Muscle layer of colon (tissue), 2 donors: Measurements from ENCODE around the gene FBLN2.
"Not testable (repeated sequence)": the region's sequence is repeated elsewhere in the genome, so short reads cannot be mapped to it uniquely, and the experiment has no call there.

Experiments
- H3K27ac ChIP-seq: one replicate; pipeline ENCODE4 v1.7.0; 2013; ENCODE audit warnings: low read depth, mild to moderate bottlenecking, low read length, moderate library complexity
- H3K27me3 ChIP-seq, 2 donors: one replicate each; pipeline ENCODE4 v1.7.0; 2013; ENCODE audit warnings: low read length in 2 of 2, mild to moderate bottlenecking in 2 of 2; ENCODE audit not compliant: insufficient read depth in 2 of 2, control insufficient read depth in 1 of 2
- H3K36me3 ChIP-seq: one replicate; pipeline ENCODE4 v1.7.0; 2013; ENCODE audit warnings: mild to moderate bottlenecking, low read length; ENCODE audit not compliant: insufficient read depth
- H3K4me1 ChIP-seq: one replicate; pipeline ENCODE4 v1.7.0; 2013; ENCODE audit warnings: mild to moderate bottlenecking, low read length; ENCODE audit not compliant: insufficient read depth
- H3K4me3 ChIP-seq, 2 donors: one replicate each; pipeline ENCODE4 v1.7.0; 2013; ENCODE audit warnings: low read length in 2 of 2, low read depth in 1 of 2, mild to moderate bottlenecking in 1 of 2, moderate library complexity in 1 of 2
- H3K9ac ChIP-seq: one replicate; pipeline ENCODE4 v1.7.0; 2013; ENCODE audit warnings: low read length
- H3K9me3 ChIP-seq: one replicate; pipeline ENCODE4 v1.7.0; 2013; ENCODE audit warnings: mild to moderate bottlenecking, low read length
- donor health status: abdominal sarcoma.
- donor health status: Adenocarcinoma of cecum.

The FBLN2 gene

GRCh38 chr3:13515786-13516759 is 32.9 kb upstream of the FBLN2 start:
- Histone ChIP-seq H3K9me3 (no peaks in the 10 kb centered on the region), H3K9ac (no peak overlapping the region), H3K27ac (no peak overlapping the region), H3K36me3 (no peaks in the 10 kb centered on the region), H3K4me1 (peaks cover 8% of the 10 kb centered on the region), H3K4me3 (no peak overlapping the region), H3K27me3 (no peaks in the 10 kb centered on the region)

GRCh38 chr3:13516760-13517135 is 32.2 kb upstream of the FBLN2 start:
- peaks cover 8% of the 10 kb centered on the region for H3K4me1 ChIP-seq
- H3K36me3 ChIP-seq: no peaks in the 10 kb centered on the region
- no peaks in the 10 kb centered on the region for H3K9me3 ChIP-seq
- no peak overlapping the region for H3K4me3 ChIP-seq
- H3K27me3 ChIP-seq: no peaks in the 10 kb centered on the region
- no peak overlapping the region for H3K27ac ChIP-seq
- H3K9ac ChIP-seq: no peak overlapping the region

GRCh38 chr3:13517253-13517977 is 31.5 kb upstream of the FBLN2 start:
- Histone ChIP-seq H3K36me3 (no peaks in the 10 kb centered on the region), H3K4me3 (no peak overlapping the region), H3K27me3 (no peaks in the 10 kb centered on the region), H3K9me3 (no peaks in the 10 kb centered on the region), H3K27ac (no peak overlapping the region), H3K9ac (no peak overlapping the region), H3K4me1 (peaks cover 8% of the 10 kb centered on the region)

- Histone ChIP-seq H3K27ac (no peak overlapping the region), H3K9ac (no peak overlapping the region)
These were observed 30.4 kb upstream of the FBLN2 start for GRCh38 chr3:13518516-13518953.

GRCh38 chr3:13519006-13519791 is 29.7 kb upstream of the FBLN2 start:
- no peak overlapping the region for H3K27ac ChIP-seq
- no peaks in the 10 kb centered on the region for H3K36me3 ChIP-seq
- no peaks in the 10 kb centered on the region for H3K27me3 ChIP-seq
- H3K4me3 ChIP-seq: no peak overlapping the region
- H3K4me1 ChIP-seq: peaks cover 8% of the 10 kb centered on the region
- no peaks in the 10 kb centered on the region for H3K9me3 ChIP-seq
- no peak overlapping the region for H3K9ac ChIP-seq

More at GRCh38 chr3:13518516-13518953, 30.4 kb upstream of the FBLN2 start:
- Histone ChIP-seq H3K4me3 (no peak overlapping the region), H3K36me3 (no peaks in the 10 kb centered on the region), H3K4me1 (peaks cover 8% of the 10 kb centered on the region), H3K9me3 (no peaks in the 10 kb centered on the region), H3K27me3 (no peaks in the 10 kb centered on the region)

GRCh38 chr3:13520326-13520880 is 28.5 kb upstream of the FBLN2 start:
- Histone ChIP-seq H3K27ac (no peak overlapping the region), H3K4me3 (no peak overlapping the region), H3K4me1 (peaks cover 8% of the 10 kb centered on the region), H3K36me3 (no peaks in the 10 kb centered on the region), H3K27me3 (no peaks in the 10 kb centered on the region), H3K9ac (no peak overlapping the region), H3K9me3 (no peaks in the 10 kb centered on the region)

GRCh38 chr3:13521309-13521708 is 27.6 kb upstream of the FBLN2 start:
- H3K27me3 ChIP-seq: no peaks in the 10 kb centered on the region
- no peaks in the 10 kb centered on the region for H3K9me3 ChIP-seq
- peaks cover 8% of the 10 kb centered on the region for H3K4me1 ChIP-seq
- no peak overlapping the region for H3K27ac ChIP-seq
- H3K9ac ChIP-seq: no peak overlapping the region
- no peaks in the 10 kb centered on the region for H3K36me3 ChIP-seq
- no peak overlapping the region for H3K4me3 ChIP-seq

- H3K36me3 ChIP-seq, H3K9ac ChIP-seq, H3K9me3 ChIP-seq, H3K4me1 ChIP-seq, H3K27me3 ChIP-seq, H3K27ac ChIP-seq, H3K4me3 ChIP-seq: not testable (repeated sequence)
These were observed 27.2 kb upstream of the FBLN2 start for GRCh38 chr3:13521749-13522148.

- no peaks in the 10 kb centered on the region for H3K27me3 ChIP-seq
- no peak overlapping the region for H3K9ac ChIP-seq
- H3K36me3 ChIP-seq: no peaks in the 10 kb centered on the region
- no peaks in the 10 kb centered on the region for H3K9me3 ChIP-seq
- H3K27ac ChIP-seq: no peak overlapping the region
- no peak overlapping the region for H3K4me3 ChIP-seq
- H3K4me1 ChIP-seq: peaks cover 8% of the 10 kb centered on the region
These were observed 26.7 kb upstream of the FBLN2 start for GRCh38 chr3:13522236-13522635.

- Histone ChIP-seq H3K27ac (no peak overlapping the region), H3K4me1 (no peaks in the 10 kb centered on the region), H3K36me3 (no peaks in the 10 kb centered on the region), H3K4me3 (no peak overlapping the region), H3K27me3 (no peaks in the 10 kb centered on the region), H3K9me3 (no peaks in the 10 kb centered on the region), H3K9ac (no peak overlapping the region)
These were observed 23.8 kb upstream of the FBLN2 start for GRCh38 chr3:13524979-13525669.
